Lower leg skin (tissue), 3 donors: Measurements from ENCODE around the gene C1orf50.

Source experiments
- CTCF ChIP-seq, 3 donors: fragments of 450-650 bp; IDR thresholded peaks; one replicate each; pipeline ENCODE4 v1.5.1; 2016; ENCODE audit warnings: antibody characterized with exemption in 3 of 3, mild to moderate bottlenecking in 3 of 3, moderate library complexity in 2 of 3
- POLR2A ChIP-seq, 2 donors: fragments of 450-650 bp; IDR thresholded peaks; one replicate each; pipeline ENCODE4 v1.6.1; 2016 to 2017; ENCODE audit warnings: antibody characterized with exemption in 2 of 2, mild to moderate bottlenecking in 1 of 2, moderate library complexity in 1 of 2

- no peak for TF ChIP-seq CTCF (IDR thresholded peaks at IDR 0.05)
- TF ChIP-seq POLR2A (IDR thresholded peaks at IDR 0.05): no peak
Observed at GRCh38 chr1:42767510-42768000, 506 bp downstream of the C1orf50 start.
